ENCODE measurements around the gene BMP5. TPM values are rescaled to one million over a fixed set of nuclear protein-coding genes. Genes with fewer than 3 reads are reported as not detected.

BMP5 gene
- polyA plus RNA-seq, 1 experiment, result not detected

DNA sequence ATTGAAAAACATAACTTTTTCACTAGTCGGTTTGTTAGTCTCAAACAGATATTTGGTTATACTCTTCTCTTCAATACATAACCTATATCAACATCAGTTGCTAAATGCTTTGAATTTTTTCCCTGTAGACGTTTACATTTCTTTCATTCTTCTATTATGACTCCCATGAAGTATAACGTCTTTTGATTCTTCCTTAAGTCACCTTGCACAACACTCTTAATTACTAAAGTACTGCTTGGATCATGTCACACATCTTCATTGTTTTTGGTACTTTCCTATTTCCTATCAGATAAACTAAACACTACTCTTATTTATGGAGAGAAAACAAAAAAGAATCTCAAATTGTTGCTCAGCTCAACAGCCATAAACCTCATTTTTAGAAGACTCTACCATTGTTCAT lies 23.0 kb upstream of the BMP5 start:
- CTCF ChIA-PET, result no interaction called here
- DNase-seq (ENCODE audit: low read depth), result peak; percentile 11
- no peak for TF ChIP-seq CTCF (IDR thresholded peaks at IDR 0.05; ENCODE audit: insufficient read depth, low read depth, low read length)
- no peak overlapping the region for H3K4me3 ChIP-seq (ENCODE audit: low read depth, low read length)
- POLR2A ChIA-PET, result no interaction called here
- no peaks in the 10 kb centered on the region for H3K36me3 ChIP-seq (ENCODE audit: control insufficient read depth, insufficient read depth, low read length)
- no peaks in the 10 kb centered on the region for H3K27me3 ChIP-seq (ENCODE audit: control insufficient read depth, insufficient read depth, low read length)

DNA sequence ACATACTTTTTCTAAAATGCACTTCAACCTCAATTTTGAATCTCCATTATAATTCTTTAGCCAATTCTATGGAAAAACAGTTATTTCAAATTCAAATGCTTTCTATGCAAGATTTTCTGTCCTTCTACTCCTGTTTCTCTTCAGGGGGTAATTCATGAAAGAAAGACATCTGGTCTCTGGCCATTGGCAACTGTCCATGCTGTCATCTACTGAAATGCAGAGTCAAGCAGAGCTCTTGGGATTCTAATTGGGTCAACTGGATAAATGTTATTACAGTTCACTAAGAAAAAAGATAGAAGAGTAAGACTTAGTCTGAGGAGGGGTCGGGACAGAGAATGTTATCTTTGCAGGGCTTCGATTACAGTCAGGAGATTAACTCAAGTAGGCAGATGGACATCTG lies 22.0 kb upstream of the BMP5 start:
- POLR2A ChIA-PET, result no interaction called here
- no peak for TF ChIP-seq CTCF (IDR thresholded peaks at IDR 0.05; ENCODE audit: insufficient read depth, low read depth, low read length)
- Histone ChIP-seq H3K36me3 (ENCODE audit: control insufficient read depth, insufficient read depth, low read length) (no peaks in the 10 kb centered on the region), H3K4me3 (ENCODE audit: low read depth, low read length) (no peak overlapping the region), H3K27me3 (ENCODE audit: control insufficient read depth, insufficient read depth, low read length) (no peaks in the 10 kb centered on the region)
- CTCF ChIA-PET, result no interaction called here
- no peak for DNase-seq (ENCODE audit: low read depth)

- Histone ChIP-seq H3K36me3 (ENCODE audit: control insufficient read depth, insufficient read depth, low read length) (no peaks in the 10 kb centered on the region), H3K27me3 (ENCODE audit: control insufficient read depth, insufficient read depth, low read length) (no peaks in the 10 kb centered on the region), H3K4me3 (ENCODE audit: low read depth, low read length) (no peak overlapping the region)
- TF ChIP-seq CTCF (IDR thresholded peaks at IDR 0.05; ENCODE audit: insufficient read depth, low read depth, low read length), result no peak
- DNase-seq (ENCODE audit: low read depth), result no peak
- ChIA-PET POLR2A (no interaction called here), CTCF (no interaction called here)
Observed at GRCh38 chr6:55895972-55896730, 20.8 kb upstream of the BMP5 start.

DNA sequence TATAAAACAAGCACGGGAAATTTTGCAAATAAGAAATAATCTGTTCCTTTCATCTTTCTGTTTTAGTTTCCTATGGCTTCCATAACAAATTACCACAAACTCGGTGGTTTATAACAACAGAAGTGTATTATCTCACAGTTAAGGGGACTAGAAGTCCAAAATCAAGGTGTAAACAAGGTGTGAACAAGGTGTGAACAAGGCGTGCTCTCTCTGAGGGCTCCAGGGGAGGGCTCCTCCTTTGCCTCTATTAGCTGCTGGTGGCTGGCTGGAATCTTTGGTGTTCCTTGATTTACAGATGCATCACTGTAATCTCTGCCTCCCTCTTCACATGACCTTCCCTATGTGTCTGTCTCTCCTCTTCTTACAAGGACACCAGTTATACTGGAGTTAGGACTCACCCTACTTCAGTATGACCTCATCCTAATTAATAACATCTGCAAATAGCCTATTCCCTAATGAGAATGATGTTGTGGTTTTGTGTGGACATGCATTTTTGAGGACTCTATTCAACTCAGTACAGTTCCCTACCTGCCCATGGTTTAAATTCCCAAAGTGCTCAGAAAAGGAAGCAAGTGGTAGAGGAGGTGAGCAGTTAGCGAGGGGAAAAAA lies 17.5 kb upstream of the BMP5 start:
- no peaks in the 10 kb centered on the region for H3K27me3 ChIP-seq (ENCODE audit: control insufficient read depth, insufficient read depth, low read length)
- H3K4me3 ChIP-seq (ENCODE audit: low read depth, low read length), result no peak overlapping the region
- POLR2A ChIA-PET, result no interaction called here
- TF ChIP-seq CTCF (IDR thresholded peaks at IDR 0.05; ENCODE audit: insufficient read depth, low read depth, low read length), result no peak
- no peaks in the 10 kb centered on the region for H3K36me3 ChIP-seq (ENCODE audit: control insufficient read depth, insufficient read depth, low read length)
- peak; percentile 13 for DNase-seq (ENCODE audit: low read depth)
- CTCF ChIA-PET, result interaction anchor here (0.7 kb wide), 1 partner anchor 266 kb away, joined by 3 read pairs; no protein-coding TSS in a partner anchor

DNA sequence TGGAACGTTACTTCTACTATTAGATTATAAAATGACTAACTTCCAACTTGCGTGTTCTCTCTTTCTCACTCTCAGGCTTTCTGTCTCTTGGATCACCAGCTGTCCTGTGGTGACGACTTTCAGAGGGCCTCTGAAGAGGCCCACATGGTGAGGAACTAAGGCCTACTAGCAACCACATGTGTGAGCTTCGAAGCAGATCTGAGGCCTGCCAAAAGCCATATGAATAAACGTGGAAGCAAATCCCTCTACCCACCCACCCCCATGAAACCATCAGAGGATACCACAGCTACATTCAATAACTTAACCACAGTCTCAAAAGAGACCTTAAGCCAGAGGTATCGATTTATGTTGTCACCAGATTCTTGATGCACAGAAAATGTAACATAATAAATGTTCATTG lies 13.5 kb upstream of the BMP5 start:
- no peak overlapping the region for H3K4me3 ChIP-seq (ENCODE audit: low read depth, low read length)
- no peak for TF ChIP-seq CTCF (IDR thresholded peaks at IDR 0.05; ENCODE audit: insufficient read depth, low read depth, low read length)
- ChIA-PET POLR2A (no interaction called here), CTCF (no interaction called here)
- H3K36me3 ChIP-seq (ENCODE audit: control insufficient read depth, insufficient read depth, low read length), result no peaks in the 10 kb centered on the region
- no peak for DNase-seq (ENCODE audit: low read depth)
- H3K27me3 ChIP-seq (ENCODE audit: control insufficient read depth, insufficient read depth, low read length), result no peaks in the 10 kb centered on the region

Data from BJ (cell line).